IPS DF 6.9 (cell line): ENCODE results near the gene TTC13.

Experiments
- DNase-seq: peaks from one replicate; pipeline ENCODE4 v3.0.0-alpha.2; 2013; ENCODE audit warnings: low read depth, low spot score
- H3K27ac ChIP-seq: one replicate; pipeline ENCODE4 v1.5.1; 2013; ENCODE audit warnings: low read length, control low read depth
- H3K27me3 ChIP-seq: 2 replicates; pipeline ENCODE4 v1.6.1; 2013; ENCODE audit warnings: mild to moderate bottlenecking, low read length; ENCODE audit not compliant: control insufficient read depth, insufficient read depth
- H3K36me3 ChIP-seq: 2 replicates; pipeline ENCODE4 v1.6.1; 2013; ENCODE audit warnings: low read length; ENCODE audit not compliant: control insufficient read depth, insufficient read depth
- H3K4me1 ChIP-seq: 2 replicates; pipeline ENCODE4 v1.6.1; 2013; ENCODE audit warnings: low read length; ENCODE audit not compliant: control insufficient read depth, insufficient read depth
- H3K4me3 ChIP-seq: 2 replicates; pipeline ENCODE4 v1.5.1; 2013; ENCODE audit warnings: mild to moderate bottlenecking, low read length
- H3K9me3 ChIP-seq: 2 replicates; pipeline ENCODE4 v1.6.1; 2013; ENCODE audit warnings: low read length, inconsistent platforms; ENCODE audit not compliant: control insufficient read depth, insufficient read depth
- WGBS: extraction: QIAGEN DNeasy Blood & Tissue Kit; methylation state at CpG from one replicate; pipeline ENCODE4 v1.1.7; 2013; ENCODE audit warnings: mixed read lengths, missing lambda C conversion rate; ENCODE audit not compliant: insufficient read length, insufficient coverage; 5-methylcytosine and 5-hydroxymethylcytosine counted together

TTC13 gene

DNA sequence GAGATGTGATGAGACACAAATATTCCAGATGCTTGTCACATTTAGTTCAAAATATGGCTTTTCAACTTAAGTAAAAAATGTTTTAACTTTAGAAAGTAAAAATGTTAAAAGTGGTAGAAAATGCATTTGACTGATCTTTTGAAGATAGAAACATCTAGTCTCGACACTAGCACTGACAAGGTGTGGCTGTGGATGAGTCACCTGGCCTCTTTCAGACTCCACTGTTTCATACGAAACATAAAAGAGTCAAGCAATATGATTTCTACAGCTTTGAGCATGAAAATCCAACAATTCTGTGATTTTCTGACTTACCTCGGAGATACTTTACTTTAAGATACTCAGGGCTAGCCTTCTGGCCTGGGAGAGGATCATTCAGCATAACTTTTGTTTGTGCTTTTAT lies 47.7 kb downstream of the TTC13 start:
- no CpG with 5 or more reads among the region's 3 CpGs for WGBS
- Histone ChIP-seq H3K4me3 (no peak overlapping the region), H3K36me3 (no peaks in the 10 kb centered on the region), H3K27me3 (no peaks in the 10 kb centered on the region), H3K27ac (no peak overlapping the region), H3K9me3 (no peaks in the 10 kb centered on the region), H3K4me1 (no peaks in the 10 kb centered on the region)
- DNase-seq, result no peak

DNA sequence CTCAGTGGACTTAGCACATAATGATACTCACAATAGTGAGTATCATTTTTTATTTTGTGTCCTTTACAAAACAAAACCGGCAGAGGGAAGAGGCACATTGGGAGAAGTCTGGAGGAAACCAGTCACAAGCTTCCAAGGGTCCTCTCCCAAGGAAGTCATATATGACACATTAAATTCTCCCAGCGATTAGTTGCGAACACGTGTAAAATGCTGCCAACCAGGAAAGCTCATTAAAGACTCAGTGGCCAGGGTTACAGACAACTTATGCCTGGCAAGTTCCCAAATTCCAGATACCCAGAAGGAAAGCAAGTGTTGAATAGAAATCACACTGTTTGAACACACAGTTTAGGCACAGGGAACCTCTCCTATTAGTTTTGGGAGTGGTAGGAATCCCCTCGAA lies 52.5 kb downstream of the TTC13 start:
- no peak for DNase-seq
- Histone ChIP-seq H3K36me3 (peaks cover 3% of the 10 kb centered on the region; the same call in 1 of the 2 replicates), H3K4me3 (no peak overlapping the region), H3K9me3 (no peaks in the 10 kb centered on the region), H3K4me1 (no peaks in the 10 kb centered on the region), H3K27me3 (no peaks in the 10 kb centered on the region), H3K27ac (no peak overlapping the region)
- WGBS, result no CpG with 5 or more reads among the region's 5 CpGs

DNA sequence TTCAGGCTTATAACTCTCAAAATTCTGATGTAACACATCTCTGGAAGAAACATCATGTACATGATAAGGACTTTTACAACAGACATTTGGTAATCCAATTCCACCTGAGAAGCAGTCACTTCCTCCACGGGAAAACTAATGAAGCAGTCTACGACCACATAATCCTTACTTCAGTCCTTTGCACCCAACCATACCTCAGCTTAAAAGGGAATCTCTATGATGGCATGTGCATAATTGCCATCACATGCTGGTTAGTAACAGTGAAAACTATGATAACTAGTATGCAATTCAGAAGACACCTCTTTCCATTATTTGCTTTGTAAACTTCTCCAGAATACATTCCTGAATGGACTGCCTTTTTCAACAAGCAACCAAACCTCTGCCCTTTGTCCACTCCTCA lies 53.1 kb downstream of the TTC13 start:
- peaks cover 3% of the 10 kb centered on the region; the same call in 1 of the 2 replicates for H3K36me3 ChIP-seq
- no CpG with 5 or more reads among the region's 2 CpGs for WGBS

DNA sequence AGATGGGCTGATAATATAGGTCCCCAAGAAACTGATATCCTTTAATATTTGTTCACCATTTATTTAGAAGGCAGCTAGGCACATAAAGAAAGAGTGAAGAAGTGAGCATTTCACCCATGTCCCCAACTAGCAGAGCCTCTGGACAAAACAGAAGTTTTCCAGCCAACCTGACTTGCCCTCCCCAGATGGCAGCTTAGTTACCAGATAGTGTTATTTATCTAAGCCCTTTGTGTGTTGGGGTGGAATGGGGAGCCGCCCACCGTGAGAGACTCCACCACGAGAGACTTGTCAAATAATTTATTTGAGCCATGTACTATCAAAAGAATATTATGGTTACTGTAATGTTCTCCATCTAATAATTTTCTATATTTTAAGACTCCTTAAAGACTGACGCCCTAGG lies 55.5 kb downstream of the TTC13 start:
- Histone ChIP-seq H3K4me1 (no peaks in the 10 kb centered on the region), H3K27me3 (no peaks in the 10 kb centered on the region), H3K4me3 (no peak overlapping the region), H3K36me3 (peaks cover 3% of the 10 kb centered on the region; the same call in 1 of the 2 replicates), H3K9me3 (no peaks in the 10 kb centered on the region), H3K27ac (no peak overlapping the region)
- no peak for DNase-seq
- no CpG with 5 or more reads among the region's 4 CpGs for WGBS

More for the DNA sequence above, 53.1 kb downstream of the TTC13 start:
- no peak for DNase-seq
- Histone ChIP-seq H3K9me3 (no peaks in the 10 kb centered on the region), H3K4me1 (no peaks in the 10 kb centered on the region), H3K27ac (no peak overlapping the region), H3K4me3 (no peak overlapping the region), H3K27me3 (no peaks in the 10 kb centered on the region)

DNA sequence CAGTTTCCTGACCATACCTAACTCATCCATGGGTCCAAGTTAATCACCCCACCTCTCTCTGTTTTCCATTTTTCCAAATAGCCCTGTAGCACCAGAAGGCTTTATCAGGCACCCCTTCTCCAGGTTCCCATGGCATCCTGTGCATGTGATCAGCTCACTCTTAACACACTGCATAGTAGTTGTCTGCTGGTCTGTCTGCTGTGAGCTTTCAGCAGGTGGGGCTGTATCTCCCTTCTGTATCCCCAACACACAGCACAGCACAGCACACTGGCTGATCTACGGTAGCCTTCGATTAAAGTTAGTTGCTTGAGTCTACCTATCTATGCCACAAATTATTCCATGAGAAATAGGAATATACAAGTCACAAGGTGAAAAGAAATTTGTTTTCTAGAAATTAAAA lies 56.0 kb downstream of the TTC13 start:
- Histone ChIP-seq H3K36me3 (peaks cover 3% of the 10 kb centered on the region; the same call in 1 of the 2 replicates), H3K9me3 (no peaks in the 10 kb centered on the region), H3K4me3 (no peak overlapping the region), H3K4me1 (no peaks in the 10 kb centered on the region), H3K27ac (no peak overlapping the region), H3K27me3 (no peaks in the 10 kb centered on the region)
- DNase-seq, result no peak
- no CpG with 5 or more reads among the region's 2 CpGs for WGBS

DNA sequence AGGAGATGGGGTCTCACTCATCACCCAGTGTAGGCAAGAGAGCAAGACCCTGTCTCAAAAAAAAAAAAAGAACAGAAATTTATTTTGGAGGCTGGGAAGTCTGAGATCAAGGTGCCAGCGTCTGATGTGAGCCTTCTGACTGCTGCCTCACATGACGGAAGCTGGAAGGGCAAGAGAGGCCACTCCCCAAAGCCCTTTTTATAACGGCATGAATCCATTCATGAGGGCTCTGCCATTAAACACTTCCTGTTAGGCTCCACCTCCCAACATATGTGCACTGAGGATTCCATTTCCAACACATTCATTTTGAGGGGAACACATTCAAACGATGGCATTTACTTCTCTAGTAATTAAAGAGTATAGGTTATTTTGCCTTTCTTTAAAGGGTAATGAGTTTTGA lies 59.5 kb downstream of the TTC13 start:
- no peaks in the 10 kb centered on the region for H3K9me3 ChIP-seq
- no peak overlapping the region for H3K4me3 ChIP-seq
- no CpG with 5 or more reads among the region's 4 CpGs for WGBS
- no peak for DNase-seq
- H3K4me1 ChIP-seq, result no peaks in the 10 kb centered on the region
- no peaks in the 10 kb centered on the region for H3K27me3 ChIP-seq
- H3K36me3 ChIP-seq, result no peaks in the 10 kb centered on the region
- no peak overlapping the region for H3K27ac ChIP-seq

DNA sequence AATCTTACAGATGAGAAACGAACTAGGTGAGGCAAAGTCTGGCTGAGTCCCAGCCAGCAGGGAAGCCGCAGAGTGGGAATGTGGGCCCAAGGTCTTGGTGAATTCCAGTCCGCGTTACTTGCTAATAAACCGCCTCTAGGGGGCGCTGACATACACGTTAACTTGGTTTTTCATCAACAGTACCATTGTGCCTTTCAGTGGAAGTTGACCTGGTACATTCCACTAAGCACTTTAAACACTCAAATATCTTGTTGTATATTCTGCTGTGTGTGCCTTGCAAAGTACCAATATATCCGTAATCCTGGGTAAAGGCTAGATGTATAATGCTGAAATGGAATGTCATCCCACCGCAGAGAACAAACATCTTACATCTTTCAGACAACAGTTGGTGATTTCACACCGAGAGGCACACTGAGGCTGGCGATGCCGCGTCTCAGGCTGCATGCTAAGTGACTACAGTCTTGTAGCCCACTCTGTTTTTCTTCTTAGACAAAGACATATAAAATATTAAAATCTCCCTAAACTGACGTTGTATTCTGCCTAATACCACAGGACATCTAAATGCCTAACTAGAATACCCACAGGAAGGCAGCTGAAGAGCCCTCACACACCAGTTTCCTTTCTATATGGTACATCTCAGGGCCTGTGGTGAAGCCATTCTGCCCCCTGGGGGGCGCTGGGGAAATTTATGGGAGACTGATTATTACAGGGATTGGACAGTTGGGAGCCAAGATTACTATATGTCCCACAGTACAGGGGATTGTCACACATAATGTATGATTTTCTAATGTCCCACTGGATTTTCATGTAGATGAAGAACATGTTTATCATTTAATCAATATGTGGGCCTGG lies 61.2 kb downstream of the TTC13 start:
- H3K36me3 ChIP-seq, result no peaks in the 10 kb centered on the region
- no peaks in the 10 kb centered on the region for H3K4me1 ChIP-seq
- H3K9me3 ChIP-seq, result no peaks in the 10 kb centered on the region
- H3K4me3 ChIP-seq, result no peak overlapping the region
- H3K27me3 ChIP-seq, result no peaks in the 10 kb centered on the region
- DNase-seq, result peak; percentile 70
- H3K27ac ChIP-seq, result no peak overlapping the region
- no CpG with 5 or more reads among the region's 15 CpGs for WGBS

DNA sequence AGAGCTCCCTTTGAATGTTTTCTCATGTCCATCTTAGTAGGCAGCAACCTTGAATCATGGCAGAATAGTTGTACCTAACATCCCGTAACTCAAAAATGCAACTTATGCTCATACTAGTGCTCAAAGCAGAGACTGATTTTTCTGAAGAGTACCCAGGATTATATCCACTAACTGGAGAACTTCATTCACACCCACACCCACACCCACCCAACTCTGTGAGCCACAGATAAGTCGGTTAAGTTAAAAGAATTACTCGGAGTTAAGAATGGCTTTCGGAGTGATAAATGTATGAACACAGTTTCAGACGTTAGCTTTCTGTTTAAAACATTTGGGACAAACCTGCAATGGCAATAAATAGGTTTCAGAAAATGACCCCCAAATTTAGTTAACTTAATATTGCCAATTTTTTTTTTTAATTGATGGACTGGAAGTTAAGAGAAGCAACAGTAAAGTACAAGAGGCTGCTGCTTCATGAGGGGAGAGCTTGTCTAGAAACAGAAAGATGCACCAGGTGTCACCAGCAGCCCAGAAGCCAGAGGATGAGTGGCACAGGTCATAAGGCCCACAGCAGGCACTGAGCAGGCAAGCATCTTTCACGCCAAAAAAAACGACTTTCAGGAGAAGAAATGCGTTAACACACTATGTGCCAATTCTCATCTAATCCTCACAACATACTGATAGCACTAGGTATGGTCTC lies 61.9 kb downstream of the TTC13 start:
- DNase-seq, result no peak
- Histone ChIP-seq H3K9me3 (no peaks in the 10 kb centered on the region), H3K4me3 (no peak overlapping the region), H3K27me3 (no peaks in the 10 kb centered on the region), H3K4me1 (no peaks in the 10 kb centered on the region), H3K36me3 (no peaks in the 10 kb centered on the region), H3K27ac (no peak overlapping the region)
- no CpG with 5 or more reads among the region's 8 CpGs for WGBS

DNA sequence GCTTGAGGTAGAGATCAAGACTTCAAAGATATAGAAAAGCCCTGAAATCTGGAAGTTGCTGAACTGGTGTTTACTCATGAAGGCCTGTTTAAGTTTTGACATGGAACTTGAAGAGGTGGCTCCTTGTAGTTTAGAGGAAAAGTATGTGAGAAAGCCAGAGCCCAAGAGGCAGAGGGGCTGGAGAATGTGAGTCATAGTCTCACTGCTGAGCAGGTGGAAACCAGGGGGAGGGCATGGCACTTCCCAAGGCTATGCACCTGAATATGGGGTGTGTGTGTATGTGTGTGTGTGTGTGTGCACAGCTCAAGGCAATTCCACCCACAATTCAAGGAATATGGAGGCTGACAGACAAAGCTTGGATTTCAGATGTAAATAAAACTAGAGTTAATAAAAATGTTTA lies 63.6 kb downstream of the TTC13 start:
- no peak overlapping the region for H3K27ac ChIP-seq
- H3K27me3 ChIP-seq, result no peaks in the 10 kb centered on the region
- no peaks in the 10 kb centered on the region for H3K36me3 ChIP-seq
- DNase-seq, result no peak
- no peaks in the 10 kb centered on the region for H3K4me1 ChIP-seq
- H3K9me3 ChIP-seq, result no peaks in the 10 kb centered on the region
- H3K4me3 ChIP-seq, result no peak overlapping the region

DNA sequence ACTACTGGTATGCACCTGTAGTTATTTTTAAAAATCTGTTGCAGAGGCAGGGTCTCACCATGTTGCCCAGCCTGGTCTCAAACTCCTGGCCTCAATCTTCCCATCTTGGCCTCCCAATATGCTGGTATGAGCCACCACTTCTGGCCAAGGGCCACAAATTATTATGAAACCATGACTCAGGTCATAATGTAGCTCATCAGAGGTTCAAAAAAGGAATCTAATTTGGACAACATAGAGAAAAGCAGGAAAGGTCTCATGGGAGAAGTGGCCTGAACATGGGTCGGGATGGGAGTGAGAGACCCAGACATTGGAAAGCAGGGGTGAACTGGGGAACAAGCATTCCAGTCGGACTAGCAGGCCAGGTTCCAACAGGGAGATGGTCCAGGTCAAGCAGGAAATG lies 65.2 kb downstream of the TTC13 start:
- WGBS, result no CpG with 5 or more reads among the region's 2 CpGs
- no peaks in the 10 kb centered on the region for H3K4me1 ChIP-seq

DNA sequence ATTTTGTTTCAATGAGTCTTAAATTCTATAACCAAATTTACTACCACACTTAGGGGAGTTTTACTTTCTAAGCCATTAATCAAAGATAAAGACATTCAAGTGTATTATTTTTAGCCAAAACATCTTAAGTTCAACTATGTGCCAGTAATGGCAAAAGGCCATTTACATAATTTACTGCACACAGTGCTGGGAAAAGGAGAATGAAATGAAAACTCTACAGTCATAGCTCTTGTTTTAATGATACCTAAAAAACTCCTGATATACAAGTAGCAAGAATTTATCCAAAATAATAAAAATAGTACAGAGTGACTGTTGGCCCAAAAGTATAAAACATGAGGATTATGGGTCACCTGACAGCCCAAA lies 67.9 kb downstream of the TTC13 start:
- H3K4me3 ChIP-seq, result no peak overlapping the region
- H3K27ac ChIP-seq, result no peak overlapping the region
- H3K9me3 ChIP-seq, result no peaks in the 10 kb centered on the region
- no peaks in the 10 kb centered on the region for H3K4me1 ChIP-seq
- H3K36me3 ChIP-seq, result no peaks in the 10 kb centered on the region
- no peak for DNase-seq
- no peaks in the 10 kb centered on the region for H3K27me3 ChIP-seq

More for the DNA sequence above, 65.2 kb downstream of the TTC13 start:
- Histone ChIP-seq H3K27ac (no peak overlapping the region), H3K9me3 (no peaks in the 10 kb centered on the region), H3K27me3 (no peaks in the 10 kb centered on the region), H3K4me3 (no peak overlapping the region), H3K36me3 (no peaks in the 10 kb centered on the region)
- no peak for DNase-seq
